HepG2 (cell line): ENCODE data around the gene PPP1R15A. TPM values are rescaled to one million over a fixed set of nuclear protein-coding genes. Genes with fewer than 3 reads are reported as not detected.
A peak's percentile ranks its signal among the peaks of the same experiment; 100 is the strongest.

Experiments used
- AFF4 ChIP-seq: sonication (generic); formaldehyde crosslinking; IDR thresholded peaks from 2 replicates; pipeline ENCODE4 v1.4.0; 2020; ENCODE audit warnings: missing genetic modification reagents
- AGO2 ChIP-seq: fragments of 200-400 bp; formaldehyde crosslinking; optimal IDR thresholded peaks from 2 replicates; pipeline ENCODE3; 2017; ENCODE audit warnings: mild to moderate bottlenecking, low read depth, low read length, moderate library complexity
- BCL6 ChIP-seq: IDR thresholded peaks from 2 replicates; pipeline ENCODE4 v1.6.1; 2016; ENCODE audit warnings: missing genetic modification reagents, missing compliant biosample characterization
- CREBL2 ChIP-seq: sonication (generic); formaldehyde crosslinking; IDR thresholded peaks from 2 replicates; pipeline ENCODE4 v1.8.1; 2023; ENCODE audit warnings: missing genetic modification reagents, mild to moderate bottlenecking, borderline replicate concordance
- DMAP1 ChIP-seq: IDR thresholded peaks from 2 replicates; pipeline ENCODE4 v1.6.1; 2016
- HOXD1 ChIP-seq: sonication (generic); formaldehyde crosslinking; IDR thresholded peaks from 2 replicates; pipeline ENCODE4 v1.5.0; 2020; ENCODE audit warnings: missing genetic modification reagents
- MEF2D ChIP-seq: sonication (generic); formaldehyde crosslinking; IDR thresholded peaks from 2 replicates; pipeline ENCODE4 v1.5.1; 2020; ENCODE audit warnings: mild to moderate bottlenecking, missing genetic modification reagents
- SMAD1 ChIP-seq: sonication (generic); formaldehyde crosslinking; IDR thresholded peaks from 2 replicates; pipeline ENCODE4 v1.4.0; 2020; ENCODE audit warnings: missing genetic modification reagents, low read depth, mild to moderate bottlenecking, borderline replicate concordance
- SMARCC2 ChIP-seq: fragments of 450-650 bp; IDR thresholded peaks from 2 replicates; pipeline ENCODE4 v1.6.1; 2017; ENCODE audit warnings: antibody characterized with exemption, mild to moderate bottlenecking
- SNAPC5 ChIP-seq: sonication (generic); formaldehyde crosslinking; IDR thresholded peaks from 2 replicates; pipeline ENCODE4 v1.8.1; 2023; ENCODE audit warnings: mild to moderate bottlenecking, missing genetic modification reagents, borderline replicate concordance
- STAT6 ChIP-seq: sonication (generic); formaldehyde crosslinking; IDR thresholded peaks from 2 replicates; pipeline ENCODE4 v1.4.0; 2020; ENCODE audit warnings: missing genetic modification reagents, mild to moderate bottlenecking, borderline replicate concordance
- THRA ChIP-seq: sonication (generic); formaldehyde crosslinking; IDR thresholded peaks from 2 replicates; pipeline ENCODE4 v1.4.0; 2020; ENCODE audit warnings: missing genetic modification reagents, borderline replicate concordance
- TSC22D2 ChIP-seq: sonication (generic); formaldehyde crosslinking; IDR thresholded peaks from 2 replicates; pipeline ENCODE4 v1.5.1; 2020; ENCODE audit warnings: missing genetic modification reagents, mild to moderate bottlenecking, borderline replicate concordance
- ZNF136 ChIP-seq: sonication (generic); formaldehyde crosslinking; IDR thresholded peaks from 2 replicates; pipeline ENCODE4 v1.8.1; 2022; ENCODE audit warnings: low read depth, mild to moderate bottlenecking, moderate library complexity, missing genetic modification reagents
- ZNF549 ChIP-seq: sonication (generic); formaldehyde crosslinking; IDR thresholded peaks from 2 replicates; pipeline ENCODE4 v1.5.0; 2020; ENCODE audit warnings: missing genetic modification reagents
- ZNF557 ChIP-seq: sonication (generic); formaldehyde crosslinking; IDR thresholded peaks from 2 replicates; pipeline ENCODE4 v1.4.0; 2020; ENCODE audit warnings: missing genetic modification reagents
- ZNF629 ChIP-seq: sonication (generic); formaldehyde crosslinking; conservative IDR thresholded peaks from 2 replicates; pipeline ENCODE4 v1.5.0; 2020; ENCODE audit warnings: missing genetic modification reagents
- ZNF639 ChIP-seq: conservative IDR thresholded peaks from 2 replicates; pipeline ENCODE4 v1.6.1; 2018; ENCODE audit warnings: missing genetic modification reagents
- ZNF737 ChIP-seq: sonication (generic); formaldehyde crosslinking; IDR thresholded peaks from 2 replicates; pipeline ENCODE4 v1.5.0; 2020; ENCODE audit warnings: missing genetic modification reagents, mild to moderate bottlenecking, borderline replicate concordance
- ZNF766 ChIP-seq: sonication (generic); formaldehyde crosslinking; IDR thresholded peaks from 2 replicates; pipeline ENCODE4 v1.5.0; 2020; ENCODE audit warnings: missing genetic modification reagents, borderline replicate concordance
- ZSCAN30 ChIP-seq: sonication (generic); formaldehyde crosslinking; IDR thresholded peaks from 2 replicates; pipeline ENCODE4 v1.5.0; 2020; ENCODE audit warnings: mild to moderate bottlenecking, missing genetic modification reagents
- ZZZ3 ChIP-seq: sonication (generic); formaldehyde crosslinking; IDR thresholded peaks from 2 replicates; pipeline ENCODE4 v1.4.0; 2020; ENCODE audit warnings: missing genetic modification reagents, mild to moderate bottlenecking, borderline replicate concordance
- polyA plus RNA-seq, 8 experiments: library from polyadenylated mRNA; depleted of rRNA in 3 of 8; stranded (reverse) in 7 of 8; unstranded in 1 of 8; fragments of >200 nt; fragmentation: Illumina TruSeq in 4 of 8; extraction: Trizol in 4 of 8; gene quantifications; 2 replicates each; pipeline versions ENCODE4 v1.2.1 to v1.2.3, GENCODE V29; 2011 to 2016; ENCODE audit warnings: low read depth in 4 of 8, missing spikeins in 1 of 8, mixed read lengths in 1 of 8; ENCODE audit not compliant: insufficient read depth in 1 of 8
- total RNA-seq, 5 experiments: library from RNA; depleted of rRNA; stranded (reverse); fragments of >200 nt; fragmentation: Illumina TruSeq; extraction: Trizol; gene quantifications; 2 replicates each; pipeline ENCODE4 v1.2.3, GENCODE V29; 2016; ENCODE audit warnings: low read depth in 1 of 5

The PPP1R15A gene
- total and polyA plus RNA-seq, 2 of the 13 experiments (the other 11 are each of a cell fraction or from before 2014, with no cell fraction given): 15.6 to 18.5 TPM

- peak; percentile 28; the same call in 1 of the 2 replicates for TF ChIP-seq TSC22D2 (CRISPR knock-in tag)
- no peak for TF ChIP-seq SNAPC5 (CRISPR knock-in tag)
- TF ChIP-seq ZNF639 (CRISPR knock-in tag): 0 out of 2 replicates have a peak, but pooled peaks have one; percentile 46
- TF ChIP-seq BCL6 (CRISPR knock-in tag): peak; percentile 68; the same call in 1 of the 2 replicates
- no peak for TF ChIP-seq HOXD1
- no peak for TF ChIP-seq SMARCC2
- TF ChIP-seq ZNF629 (CRISPR knock-in tag): 0 out of 2 replicates have a peak, but pooled peaks have one; percentile 9
- TF ChIP-seq ZNF549 (CRISPR knock-in tag): no peak
- no peak for TF ChIP-seq ZNF766 (CRISPR knock-in tag)
- peak; percentile 87 for TF ChIP-seq DMAP1 (CRISPR knock-in tag)
- 0 out of 2 replicates have a peak, but pooled peaks have one; percentile 43 for TF ChIP-seq MEF2D
- TF ChIP-seq STAT6 (CRISPR knock-in tag): no peak
- TF ChIP-seq ZNF737: no peak
- peak; percentile 50; the same call in 1 of the 2 replicates for TF ChIP-seq THRA (CRISPR knock-in tag)
- TF ChIP-seq ZNF136 (CRISPR knock-in tag): no peak
- no peak for TF ChIP-seq AGO2
- TF ChIP-seq ZZZ3 (CRISPR knock-in tag): no peak
- no peak for TF ChIP-seq ZNF557 (CRISPR knock-in tag)
- TF ChIP-seq CREBL2 (CRISPR knock-in tag): no peak
- no peak for TF ChIP-seq SMAD1 (CRISPR knock-in tag)
- TF ChIP-seq ZSCAN30 (CRISPR knock-in tag): no peak
- TF ChIP-seq AFF4 (CRISPR knock-in tag): no peak
Measured at GRCh38 chr19:48907671-48908070, 35.5 kb downstream of the PPP1R15A start (continued).
